H1 (cell line): ENCODE data around the gene LIX1L. TPM values are rescaled to one million over a fixed set of nuclear protein-coding genes. Genes with fewer than 3 reads are reported as not detected.

Experiments used
- CTCF ChIA-PET: fragments of 300-600 bp; sonication (Branson Sonifier 250); formaldehyde crosslinking; loops from one replicate; lab custom pipeline; 2021; ENCODE audit not compliant: partially characterized antibody; lab: Charles Lee
- POLR2A ChIA-PET: fragments of 300-600 bp; sonication (Branson Sonifier 250); formaldehyde crosslinking; loops from one replicate; lab custom pipeline; 2021; ENCODE audit warnings: inconsistent platforms; ENCODE audit not compliant: partially characterized antibody; lab: Charles Lee
- DNase-seq, 2 experiments: peaks; one replicate each; pipeline versions ENCODE4 v3.0.0 to v3.0.0-alpha.2; 2010 to 2022; ENCODE audit warnings: low spot score in 2 of 2, low read depth in 1 of 2, mixed read lengths in 1 of 2
- FAIRE-seq: peaks from 2 replicates; lab custom pipeline; 2011; peaks lifted over from hg19 to GRCh38; lab: Jason Lieb, UNC
- H2AFZ ChIP-seq: 2 replicates; pipeline ENCODE4 v1.8.1; 2012; ENCODE audit warnings: low read length, inconsistent platforms
- H2AK5ac ChIP-seq: 2 replicates; pipeline ENCODE4 v1.6.1; 2013; ENCODE audit warnings: low read depth, low read length
- H2BK120ac ChIP-seq: replicated peaks from 2 replicates; pipeline ENCODE3; 2013; ENCODE audit warnings: low read depth, low read length, inconsistent platforms
- H2BK12ac ChIP-seq: 2 replicates; pipeline ENCODE4 v1.6.1; 2013; ENCODE audit warnings: low read depth, low read length
- H2BK15ac ChIP-seq: 2 replicates; pipeline ENCODE4 v1.6.1; 2013; ENCODE audit warnings: low read length
- H2BK20ac ChIP-seq: 2 replicates; pipeline ENCODE4 v1.6.1; 2013; ENCODE audit warnings: low read length
- H2BK5ac ChIP-seq: 2 replicates; pipeline ENCODE4 v1.6.1; 2013; ENCODE audit warnings: low read depth, low read length
- H3K14ac ChIP-seq: 2 replicates; pipeline ENCODE4 v1.6.1; 2013; ENCODE audit warnings: inconsistent platforms; ENCODE audit not compliant: insufficient read length
- H3K18ac ChIP-seq: 2 replicates; pipeline ENCODE4 v1.6.1; 2013; ENCODE audit warnings: low read length; ENCODE audit errors: extremely low read depth
- H3K23ac ChIP-seq: 2 replicates; pipeline ENCODE4 v1.6.1; 2013; ENCODE audit warnings: inconsistent platforms; ENCODE audit not compliant: insufficient read length
- H3K23me2 ChIP-seq: 2 replicates; pipeline ENCODE4 v1.6.1; 2013; ENCODE audit warnings: low read depth, low read length
- H3K27ac ChIP-seq: 2 replicates; pipeline ENCODE4 v1.6.1; 2011; ENCODE audit warnings: low read depth, low read length, inconsistent platforms
- H3K27me3 ChIP-seq, 4 experiments: replicated peaks in 1 of 4; 1 replicate in 1 of 4; 2 replicates in 3 of 4; pipeline versions ENCODE4 v1.6.1 to v1.8.1; 2011 to 2013; ENCODE audit warnings: low read length in 3 of 4, mild to moderate bottlenecking in 3 of 4, inconsistent platforms in 2 of 4, mixed read lengths in 2 of 4, moderate library complexity in 1 of 4; ENCODE audit not compliant: control insufficient read depth in 3 of 4, insufficient read depth in 3 of 4; ENCODE audit errors: extremely low read depth in 1 of 4
- H3K36me3 ChIP-seq, 4 experiments: 2 replicates each; pipeline versions ENCODE4 v1.6.1 to v1.8.1; 2011 to 2013; ENCODE audit warnings: mild to moderate bottlenecking in 4 of 4, low read length in 3 of 4, moderate library complexity in 2 of 4, control low read depth in 1 of 4, inconsistent platforms in 1 of 4; ENCODE audit not compliant: insufficient read depth in 4 of 4, control insufficient read depth in 2 of 4
- H3K4ac ChIP-seq: replicated peaks from 2 replicates; pipeline ENCODE3; 2013; ENCODE audit warnings: low read length, low read depth, mixed read lengths, inconsistent platforms; ENCODE audit not compliant: insufficient read length
- H3K4me1 ChIP-seq, 4 experiments: replicated peaks in 1 of 4; 1 replicate in 1 of 4; 2 replicates in 3 of 4; pipeline versions ENCODE4 v1.6.1 to v1.8.1; 2011 to 2013; ENCODE audit warnings: low read length in 3 of 4, inconsistent platforms in 2 of 4, mixed read lengths in 1 of 4; ENCODE audit not compliant: insufficient read depth in 4 of 4, control insufficient read depth in 3 of 4
- H3K4me2 ChIP-seq, 2 experiments: 2 replicates each; pipeline versions ENCODE4 v1.6.1 to v1.8.1; 2011 to 2013; ENCODE audit warnings: low read depth in 2 of 2, low read length in 2 of 2, control low read depth in 1 of 2, inconsistent platforms in 1 of 2, mild to moderate bottlenecking in 1 of 2; ENCODE audit not compliant: insufficient read depth in 1 of 2
- H3K4me3 ChIP-seq, 4 experiments: fragments of 200-600, 300-600 bp in 1 of 4; sonication (generic), shearing (Covaris generic), sonication (Bioruptor Twin) in 1 of 4; 2 replicates each; pipeline versions ENCODE4 v1.5.1 to v1.8.1; 2011 to 2016; ENCODE audit warnings: low read length in 4 of 4, low read depth in 3 of 4, control low read depth in 2 of 4, inconsistent platforms in 2 of 4, mild to moderate bottlenecking in 2 of 4, mixed read lengths in 1 of 4, moderate library complexity in 1 of 4; ENCODE audit not compliant: insufficient read depth in 2 of 4; ENCODE audit errors: extremely low read depth in 1 of 4
- H3K56ac ChIP-seq: replicated peaks from 2 replicates; pipeline ENCODE3; 2013; ENCODE audit warnings: low read depth, mild to moderate bottlenecking, mixed read lengths, low read length, inconsistent platforms; ENCODE audit not compliant: insufficient read length
- H3K79me1 ChIP-seq: 2 replicates; pipeline ENCODE4 v1.6.1; 2013; ENCODE audit warnings: low read depth, low read length, control low read depth
- H3K79me2 ChIP-seq, 2 experiments: 2 replicates each; pipeline versions ENCODE4 v1.6.1 to v1.8.1; 2012 to 2013; ENCODE audit warnings: low read length in 2 of 2, mild to moderate bottlenecking in 2 of 2, inconsistent platforms in 1 of 2; ENCODE audit not compliant: insufficient read depth in 2 of 2, control insufficient read depth in 1 of 2
- H3K9ac ChIP-seq, 4 experiments: replicated peaks in 1 of 4; 1 replicate in 1 of 4; 2 replicates in 3 of 4; pipeline versions ENCODE4 v1.6.1 to v1.8.1; 2011 to 2013; ENCODE audit warnings: low read depth in 3 of 4, low read length in 3 of 4, control low read depth in 2 of 4, mild to moderate bottlenecking in 2 of 4, moderate library complexity in 2 of 4, inconsistent platforms in 1 of 4; ENCODE audit errors: extremely low read depth in 1 of 4
- H3K9me3 ChIP-seq, 2 experiments: 2 replicates each; pipeline versions ENCODE4 v1.6.1 to v1.8.1; 2012 to 2013; ENCODE audit warnings: mild to moderate bottlenecking in 2 of 2, moderate library complexity in 2 of 2, control low read depth in 1 of 2, inconsistent platforms in 1 of 2, low read depth in 1 of 2, low read length in 1 of 2, mixed read lengths in 1 of 2; ENCODE audit not compliant: insufficient read depth in 2 of 2
- H4K20me1 ChIP-seq, 2 experiments: replicated peaks in 1 of 2; 2 replicates each; pipeline versions ENCODE3 to v1.8.1; 2011 to 2013; ENCODE audit warnings: inconsistent platforms in 2 of 2, low read length in 2 of 2, mild to moderate bottlenecking in 1 of 2; ENCODE audit not compliant: insufficient read depth in 2 of 2, control insufficient read depth in 1 of 2
- H4K5ac ChIP-seq: 2 replicates; pipeline ENCODE4 v1.6.1; 2013; ENCODE audit warnings: low read length, low read depth, mixed read lengths, inconsistent platforms; ENCODE audit not compliant: insufficient read length
- H4K8ac ChIP-seq: 2 replicates; pipeline ENCODE4 v1.8.0; 2013; ENCODE audit warnings: mild to moderate bottlenecking, moderate library complexity, low read length, inconsistent platforms; ENCODE audit not compliant: insufficient read depth; ENCODE audit errors: extremely low read depth
- H4K91ac ChIP-seq: replicated peaks from 2 replicates; pipeline ENCODE3; 2013; ENCODE audit warnings: low read length, mixed read lengths, inconsistent platforms; ENCODE audit not compliant: insufficient read length
- BRCA1 ChIP-seq: IDR thresholded peaks from 2 replicates; pipeline ENCODE4 v1.6.1; 2012; ENCODE audit warnings: low read depth, low read length, improper control_type of control experiment
- KDM4A ChIP-seq: IDR thresholded peaks from one replicate; pipeline ENCODE4 v1.7.1; 2012; ENCODE audit warnings: low read depth, mild to moderate bottlenecking, moderate library complexity, low read length, inconsistent platforms; ENCODE audit not compliant: severe bottlenecking
- TAF1 ChIP-seq: IDR thresholded peaks from 2 replicates; pipeline ENCODE4 v1.6.1; 2011; ENCODE audit warnings: mild to moderate bottlenecking, low read depth, low read length
- polyA plus RNA-seq, 7 experiments: library from polyadenylated mRNA; depleted of rRNA in 3 of 7; stranded (reverse) in 5 of 7; unstranded in 2 of 7; fragments of >200 nt in 5 of 7; fragments of 200-250 nt in 2 of 7; gene quantifications; 1 replicate in 5 of 7; 2 replicates in 1 of 7; 4 replicates in 1 of 7; pipeline versions ENCODE4 v1.2.1 to v1.2.3, GENCODE V29; 2011 to 2013; ENCODE audit warnings: missing spikeins in 2 of 7, mixed read lengths in 2 of 7
- total RNA-seq: library from RNA; stranded (reverse); fragmentation: NEBNext Ultra II Directional; extraction: Animal tissue kit (Norgen Biotek cat#: 25700); gene quantifications from 2 replicates; pipeline ENCODE4 v1.2.1, GENCODE V29; 2021

The LIX1L gene
- total and polyA plus RNA-seq, 2 of the 8 experiments (the other 6 are each of a cell fraction or from before 2014, with no cell fraction given) = 2.9 to 3.7 TPM

- peak overlapping the region; percentile 96; the same call in 1 of the 2 replicates for H2BK12ac ChIP-seq
- no peak overlapping the region for H2BK120ac ChIP-seq
- H2AFZ ChIP-seq = no peak overlapping the region
- H3K14ac ChIP-seq = no peak overlapping the region
- peak overlapping the region; percentile 89 for H3K27ac ChIP-seq
- FAIRE-seq (no peak), DNase-seq (no peak)
- peak overlapping the region; percentile 63; the same call in 1 of the 2 replicates for H3K18ac ChIP-seq
- H3K36me3 ChIP-seq = no peaks in the 10 kb centered on the region
- H3K4me1 ChIP-seq = peaks cover 4 to 18% (median 13%) of the 10 kb centered on the region in 4 experiments; a peak in 5 of 7 replicates
- H4K5ac ChIP-seq = no peak overlapping the region
- H3K27me3 ChIP-seq = no peaks in the 10 kb centered on the region
- H3K4me3 ChIP-seq = peak overlapping the region in 2 of 4 experiments; percentile 14 to 41; a peak in 3 of 8 replicates
- no peaks in the 10 kb centered on the region for H3K79me2 ChIP-seq
- no peak overlapping the region for H2AK5ac ChIP-seq
- H4K8ac ChIP-seq = no peak overlapping the region
- peak overlapping the region; percentile 1 for H3K56ac ChIP-seq
- H3K9ac ChIP-seq = peak overlapping the region in 2 of 4 experiments; percentile 27 to 72; a peak in 2 of 7 replicates
- no peak overlapping the region for H4K91ac ChIP-seq
- H3K4me2 ChIP-seq = peak overlapping the region; percentile 62 to 72
- peaks cover 3% of the 10 kb centered on the region; the same call in 1 of the 2 replicates for H3K23me2 ChIP-seq
- peak overlapping the region; percentile 95; the same call in 1 of the 2 replicates for H2BK5ac ChIP-seq
- no peaks in the 10 kb centered on the region for H3K9me3 ChIP-seq
- H3K4ac ChIP-seq = no peak overlapping the region
- H2BK15ac ChIP-seq = no peak overlapping the region
- CTCF ChIA-PET = interaction anchor here (0.6 to 8.7 kb wide), 15 partner anchors 12 to 269 kb away, joined by 3 to 152 read pairs (median 17); partner anchors contain the start of genes ANKRD34A, HJV, NUDT17 and PIAS3
- POLR2A ChIA-PET = interaction anchor here (0.9 to 13.7 kb wide), 9 partner anchors 14 to 74 kb away, joined by 3 to 218 read pairs (median 5); partner anchors contain the start of genes ANKRD34A, POLR3GL, RBM8A and TXNIP
- H3K23ac ChIP-seq = no peak overlapping the region
- H4K20me1 ChIP-seq = no peaks in the 10 kb centered on the region
- H2BK20ac ChIP-seq = no peak overlapping the region
- H3K79me1 ChIP-seq = no peaks in the 10 kb centered on the region
- no peak for TF ChIP-seq BRCA1
- TF ChIP-seq TAF1 = no peak
- no peak for TF ChIP-seq KDM4A
Measured at GRCh38 chr1:145978471-145978853, 20.6 kb upstream of the LIX1L start.
